NCI-H748 (cell line): ENCODE measurements around the gene CCDC28B.
A peak's percentile ranks its signal among the peaks of the same experiment; 100 is the strongest.

ENCODE experiments used
- DNase-seq: peaks from one replicate; lab custom pipeline; 2025; ENCODE audit not compliant: unreplicated experiment; lab: John Stamatoyannopoulos, UW

CCDC28B gene

GRCh38 chr1:32192220-32192948 is 8.0 kb upstream of the CCDC28B start:
- DNase-seq: no peak

- no peak for DNase-seq
These were observed 5.4 kb upstream of the CCDC28B start for GRCh38 chr1:32194984-32195383.

GRCh38 chr1:32195531-32195930 is 4.9 kb upstream of the CCDC28B start:
- no peak for DNase-seq

- DNase-seq: no peak
These were observed 4.2 kb upstream of the CCDC28B start for GRCh38 chr1:32195972-32196823.

GRCh38 chr1:32197074-32197473 is 3.3 kb upstream of the CCDC28B start:
- DNase-seq: no peak

GRCh38 chr1:32197837-32198236 is 2.6 kb upstream of the CCDC28B start:
- DNase-seq: no peak

GRCh38 chr1:32198237-32199042 is 2.0 kb upstream of the CCDC28B start:
- DNase-seq: no peak

- no peak for DNase-seq
These were observed 1.2 kb upstream of the CCDC28B start for GRCh38 chr1:32199043-32199716.

GRCh38 chr1:32199717-32200072 is 700 bp upstream of the CCDC28B start:
- peak; percentile 22 for DNase-seq

GRCh38 chr1:32201011-32201855 is 838 bp downstream of the CCDC28B start:
- DNase-seq: peak; percentile 34

- peak; percentile 51 for DNase-seq
These were observed 4.6 kb downstream of the CCDC28B start for GRCh38 chr1:32204943-32205361.

- DNase-seq: peak; percentile 96
These were observed 5.3 kb downstream of the CCDC28B start, which contains the start of gene IQCC for GRCh38 chr1:32205401-32206370. TSS of gene IQCC (plus strand) at chr1:32205671. CDS start at chr1:32205682, 11 bp downstream.

GRCh38 chr1:32208469-32208868 is 8.1 kb downstream of the CCDC28B start:
- no peak for DNase-seq

- peak; percentile 87 for DNase-seq
These were observed 8.5 kb downstream of the CCDC28B start, which contains the start of gene DCDC2B for GRCh38 chr1:32208891-32209328. TSS of gene DCDC2B (plus strand) at chr1:32209089. CDS start at chr1:32209094, 5 bp downstream.

GRCh38 chr1:32215629-32216480 is 15.5 kb downstream of the CCDC28B start:
- DNase-seq: peak; percentile 56

GRCh38 chr1:32216566-32216965 is 16.2 kb downstream of the CCDC28B start:
- DNase-seq: no peak

- DNase-seq: no peak
These were observed 18.6 kb downstream of the CCDC28B start for GRCh38 chr1:32219022-32219421.
